Peyer's patch (tissue), 4 donors: ENCODE results near the gene NR0B2.

Experiments used
- POLR2A ChIP-seq, 2 donors: fragments of 450-650 bp; IDR thresholded peaks; one replicate each; pipeline ENCODE4 v1.5.1; 2017; ENCODE audit warnings: antibody characterized with exemption in 2 of 2, mild to moderate bottlenecking in 2 of 2, moderate library complexity in 2 of 2
- TF ChIP-seq, protein P1 (sequence below), 6 experiments: fragments of 450-650 bp in 4 of 6; fragments of 200-600 bp in 2 of 6; sonication (generic) in 1 of 6; IDR thresholded peaks; one replicate each; pipeline ENCODE4 v1.5.1; 2017 to 2019; ENCODE audit warnings: antibody characterized with exemption in 6 of 6, mild to moderate bottlenecking in 3 of 6, moderate library complexity in 1 of 6

DNA sequence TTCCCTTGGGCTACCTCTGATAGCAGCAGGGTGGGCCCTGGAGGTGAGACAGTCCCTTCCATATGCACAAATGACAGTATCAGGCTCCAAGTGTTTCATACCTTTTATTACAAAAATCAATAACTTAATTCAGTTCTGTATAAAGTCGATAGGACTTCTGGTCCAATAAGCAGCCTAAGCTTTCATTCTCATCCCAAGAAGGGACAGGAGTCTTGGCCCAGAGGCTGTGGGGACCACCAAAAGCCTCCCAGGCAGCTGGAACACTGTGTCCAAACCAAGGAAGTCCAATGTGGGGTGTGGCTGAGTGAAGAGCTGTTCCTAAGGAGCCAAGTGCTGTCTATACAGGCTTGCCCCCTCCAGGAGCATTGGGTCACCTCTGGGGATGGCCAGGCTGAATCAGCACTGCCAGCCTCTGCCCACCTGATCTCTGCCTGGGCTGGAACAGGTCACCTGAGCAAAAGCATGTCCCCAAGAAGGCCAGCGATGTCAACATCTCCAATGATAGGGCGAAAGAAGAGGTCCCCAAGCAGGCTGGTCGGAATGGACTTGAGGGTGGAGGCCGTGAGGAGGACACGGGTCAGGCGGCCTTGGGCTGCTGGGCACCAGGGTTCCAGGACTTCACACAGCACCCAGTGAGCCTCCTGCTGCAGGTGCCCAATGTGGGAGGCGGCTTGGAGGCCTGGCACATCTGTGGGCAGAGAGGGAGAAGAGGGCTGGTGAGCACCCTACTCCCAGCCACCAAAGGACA, 2.2 kb downstream of the NR0B2 start:
- TF ChIP-seq, protein P1, sequence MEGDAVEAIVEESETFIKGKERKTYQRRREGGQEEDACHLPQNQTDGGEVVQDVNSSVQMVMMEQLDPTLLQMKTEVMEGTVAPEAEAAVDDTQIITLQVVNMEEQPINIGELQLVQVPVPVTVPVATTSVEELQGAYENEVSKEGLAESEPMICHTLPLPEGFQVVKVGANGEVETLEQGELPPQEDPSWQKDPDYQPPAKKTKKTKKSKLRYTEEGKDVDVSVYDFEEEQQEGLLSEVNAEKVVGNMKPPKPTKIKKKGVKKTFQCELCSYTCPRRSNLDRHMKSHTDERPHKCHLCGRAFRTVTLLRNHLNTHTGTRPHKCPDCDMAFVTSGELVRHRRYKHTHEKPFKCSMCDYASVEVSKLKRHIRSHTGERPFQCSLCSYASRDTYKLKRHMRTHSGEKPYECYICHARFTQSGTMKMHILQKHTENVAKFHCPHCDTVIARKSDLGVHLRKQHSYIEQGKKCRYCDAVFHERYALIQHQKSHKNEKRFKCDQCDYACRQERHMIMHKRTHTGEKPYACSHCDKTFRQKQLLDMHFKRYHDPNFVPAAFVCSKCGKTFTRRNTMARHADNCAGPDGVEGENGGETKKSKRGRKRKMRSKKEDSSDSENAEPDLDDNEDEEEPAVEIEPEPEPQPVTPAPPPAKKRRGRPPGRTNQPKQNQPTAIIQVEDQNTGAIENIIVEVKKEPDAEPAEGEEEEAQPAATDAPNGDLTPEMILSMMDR (IDR thresholded peaks at IDR 0.05): no peak
- no peak for TF ChIP-seq POLR2A (IDR thresholded peaks at IDR 0.05)
